Epithelial cell of esophagus (primary cell): ENCODE measurements around the gene CKB.

Experiments used
- DNase-seq: peaks from one replicate; pipeline ENCODE4 v3.0.0; 2010; ENCODE audit warnings: low read depth
- H3K4me3 ChIP-seq: 2 replicates; pipeline ENCODE4 v1.5.1; 2011; ENCODE audit warnings: mild to moderate bottlenecking, low read length, control low read depth
- CTCF ChIP-seq: IDR thresholded peaks from 2 replicates; pipeline ENCODE4 v1.5.1; 2011; ENCODE audit warnings: low read depth, mild to moderate bottlenecking, low read length, control low read depth, inconsistent platforms; ENCODE audit not compliant: insufficient read depth; ENCODE audit errors: missing control alignments

The CKB gene

GRCh38 chr14:103480595-103480994, 42.0 kb downstream of the CKB start:
- no peak for TF ChIP-seq CTCF
- no peak for DNase-seq
- no peak overlapping the region for H3K4me3 ChIP-seq

- no peak for DNase-seq
- no peak for TF ChIP-seq CTCF
- no peak overlapping the region for H3K4me3 ChIP-seq
Observed at GRCh38 chr14:103476631-103477030, 46.0 kb downstream of the CKB start.

GRCh38 chr14:103476065-103476464, 46.6 kb downstream of the CKB start:
- H3K4me3 ChIP-seq, result no peak overlapping the region
- no peak for DNase-seq
- TF ChIP-seq CTCF, result no peak

GRCh38 chr14:103474893-103475292, 47.7 kb downstream of the CKB start:
- H3K4me3 ChIP-seq, result no peak overlapping the region
- TF ChIP-seq CTCF, result no peak
- DNase-seq, result no peak

- TF ChIP-seq CTCF, result no peak
- DNase-seq, result no peak
- H3K4me3 ChIP-seq, result no peak overlapping the region
Observed at GRCh38 chr14:103472939-103473338, 49.7 kb downstream of the CKB start.
